Endodermal cell (in vitro differentiated cells): ENCODE data around the gene PRADC1. TPM values are rescaled to one million over a fixed set of nuclear protein-coding genes. Genes with fewer than 3 reads are reported as not detected.

ENCODE experiments used
- DNase-seq: peaks from one replicate; pipeline ENCODE4 v3.0.0-alpha.2; 2017
- H3K27ac ChIP-seq: 2 replicates; pipeline ENCODE4 v1.5.1; 2013; ENCODE audit warnings: mild to moderate bottlenecking, low read depth, low read length, moderate library complexity
- H3K27me3 ChIP-seq: 2 replicates; pipeline ENCODE4 v1.6.1; 2013; ENCODE audit warnings: mild to moderate bottlenecking, low read length, moderate library complexity; ENCODE audit not compliant: insufficient read depth, control insufficient read depth, poor library complexity, severe bottlenecking
- H3K36me3 ChIP-seq: 2 replicates; pipeline ENCODE4 v1.7.0; 2013; ENCODE audit warnings: mild to moderate bottlenecking, low read length, moderate library complexity; ENCODE audit not compliant: control insufficient read depth, insufficient read depth
- H3K4me1 ChIP-seq: one replicate; pipeline ENCODE4 v1.7.0; 2013; ENCODE audit warnings: low read length; ENCODE audit not compliant: control insufficient read depth, insufficient read depth
- H3K4me3 ChIP-seq: 2 replicates; pipeline ENCODE4 v1.5.1; 2013; ENCODE audit warnings: mild to moderate bottlenecking, low read length, moderate library complexity
- H3K9ac ChIP-seq: 2 replicates; pipeline ENCODE4 v1.6.1; 2013; ENCODE audit warnings: mild to moderate bottlenecking, low read length, moderate library complexity; ENCODE audit not compliant: poor library complexity, severe bottlenecking; ENCODE audit errors: extremely low read depth
- H3K9me3 ChIP-seq: 2 replicates; pipeline ENCODE4 v1.6.1; 2013; ENCODE audit warnings: mild to moderate bottlenecking, low read length, moderate library complexity; ENCODE audit not compliant: control insufficient read depth
- H3K27ac Mint-ChIP-seq: 2 replicates; pipeline ENCODE4 v1.8.0; 2020; ENCODE audit warnings: mixed read lengths
- H3K27me3 Mint-ChIP-seq: 2 replicates; pipeline ENCODE4 v1.8.0; 2021; ENCODE audit warnings: mild to moderate bottlenecking, mixed read lengths; ENCODE audit not compliant: insufficient read depth
- H3K36me3 Mint-ChIP-seq: 2 replicates; pipeline ENCODE4 v1.8.0; 2020; ENCODE audit warnings: low read depth, mixed read lengths
- H3K4me1 Mint-ChIP-seq: 2 replicates; pipeline ENCODE4 v1.8.0; 2020; ENCODE audit warnings: mixed read lengths
- H3K4me3 Mint-ChIP-seq: 2 replicates; pipeline ENCODE4 v1.8.0; 2020; ENCODE audit warnings: mild to moderate bottlenecking, moderate library complexity, mixed read lengths
- H3K9me3 Mint-ChIP-seq: 2 replicates; pipeline ENCODE4 v1.8.0; 2020; ENCODE audit warnings: mild to moderate bottlenecking, mixed read lengths
- WGBS, 2 experiments: methylation state at CpG; one replicate each; pipeline versions ENCODE4 v1.1.5 to v1.1.7; 2013; ENCODE audit warnings: missing lambda C conversion rate in 2 of 2, mixed read lengths in 1 of 2; ENCODE audit not compliant: insufficient coverage in 1 of 2, insufficient read length in 1 of 2; 5-methylcytosine and 5-hydroxymethylcytosine counted together
- total RNA-seq, 2 donors: library from RNA; stranded (reverse); fragmentation: NEBNext Ultra II Directional in 1 of 2; extraction: Animal tissue kit (Norgen Biotek cat#: 25700) in 1 of 2; gene quantifications; 2 replicates in 1 of 2; 3 replicates in 1 of 2; pipeline ENCODE4 v1.2.1, GENCODE V29; 2021
- TF ChIP-seq, protein P1 (sequence below): fragments of 200-600 bp; sonication (generic); conservative IDR thresholded peaks from 2 replicates; pipeline ENCODE4 v1.5.0; 2021; ENCODE audit warnings: antibody characterized with exemption, mild to moderate bottlenecking

The PRADC1 gene
- total RNA-seq, 2 donors from 2014 or later = 8.8 to 10.2 TPM

DNA sequence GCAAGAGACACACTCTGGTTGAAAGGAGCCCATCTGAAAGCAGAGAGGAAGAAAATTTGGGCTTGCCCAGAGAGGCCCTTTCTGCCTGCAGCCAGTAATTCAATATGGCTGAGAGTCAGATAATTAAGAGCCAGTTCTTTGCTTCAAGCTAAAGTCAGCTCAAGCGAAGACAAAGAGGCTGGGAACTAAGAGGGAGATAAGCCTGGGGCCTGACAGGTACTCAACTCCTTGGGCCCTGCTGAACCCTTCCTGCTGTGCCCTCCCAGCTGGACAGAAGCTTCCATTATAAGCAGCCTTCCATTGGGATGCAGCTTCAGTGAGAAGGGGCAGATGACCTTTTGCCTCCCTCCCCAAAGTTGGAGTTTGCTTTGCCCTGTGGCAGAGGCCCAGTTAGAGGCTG, 39.2 kb upstream of the PRADC1 start:
- Histone ChIP-seq H3K9me3 (no peaks in the 10 kb centered on the region), H3K36me3 (no peaks in the 10 kb centered on the region), H3K9ac (no peak overlapping the region), H3K27ac (no peak overlapping the region), H3K4me1 (peaks cover 3% of the 10 kb centered on the region), H3K4me3 (no peak overlapping the region), H3K27me3 (peaks cover 38% of the 10 kb centered on the region)
- peaks cover 2% of the 10 kb centered on the region for H3K36me3 Mint-ChIP-seq
- peaks cover 5% of the 10 kb centered on the region for H3K4me1 Mint-ChIP-seq
- no peak for DNase-seq
- no peak overlapping the region for H3K4me3 Mint-ChIP-seq
- TF ChIP-seq, protein P1, sequence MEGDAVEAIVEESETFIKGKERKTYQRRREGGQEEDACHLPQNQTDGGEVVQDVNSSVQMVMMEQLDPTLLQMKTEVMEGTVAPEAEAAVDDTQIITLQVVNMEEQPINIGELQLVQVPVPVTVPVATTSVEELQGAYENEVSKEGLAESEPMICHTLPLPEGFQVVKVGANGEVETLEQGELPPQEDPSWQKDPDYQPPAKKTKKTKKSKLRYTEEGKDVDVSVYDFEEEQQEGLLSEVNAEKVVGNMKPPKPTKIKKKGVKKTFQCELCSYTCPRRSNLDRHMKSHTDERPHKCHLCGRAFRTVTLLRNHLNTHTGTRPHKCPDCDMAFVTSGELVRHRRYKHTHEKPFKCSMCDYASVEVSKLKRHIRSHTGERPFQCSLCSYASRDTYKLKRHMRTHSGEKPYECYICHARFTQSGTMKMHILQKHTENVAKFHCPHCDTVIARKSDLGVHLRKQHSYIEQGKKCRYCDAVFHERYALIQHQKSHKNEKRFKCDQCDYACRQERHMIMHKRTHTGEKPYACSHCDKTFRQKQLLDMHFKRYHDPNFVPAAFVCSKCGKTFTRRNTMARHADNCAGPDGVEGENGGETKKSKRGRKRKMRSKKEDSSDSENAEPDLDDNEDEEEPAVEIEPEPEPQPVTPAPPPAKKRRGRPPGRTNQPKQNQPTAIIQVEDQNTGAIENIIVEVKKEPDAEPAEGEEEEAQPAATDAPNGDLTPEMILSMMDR = no peak
- H3K27me3 Mint-ChIP-seq = peaks cover 42% of the 10 kb centered on the region
- 66 to 67% methylated on average over 1 of the region's 1 CpG for WGBS, 2 experiments
- no peaks in the 10 kb centered on the region for H3K9me3 Mint-ChIP-seq
- no peak overlapping the region for H3K27ac Mint-ChIP-seq

DNA sequence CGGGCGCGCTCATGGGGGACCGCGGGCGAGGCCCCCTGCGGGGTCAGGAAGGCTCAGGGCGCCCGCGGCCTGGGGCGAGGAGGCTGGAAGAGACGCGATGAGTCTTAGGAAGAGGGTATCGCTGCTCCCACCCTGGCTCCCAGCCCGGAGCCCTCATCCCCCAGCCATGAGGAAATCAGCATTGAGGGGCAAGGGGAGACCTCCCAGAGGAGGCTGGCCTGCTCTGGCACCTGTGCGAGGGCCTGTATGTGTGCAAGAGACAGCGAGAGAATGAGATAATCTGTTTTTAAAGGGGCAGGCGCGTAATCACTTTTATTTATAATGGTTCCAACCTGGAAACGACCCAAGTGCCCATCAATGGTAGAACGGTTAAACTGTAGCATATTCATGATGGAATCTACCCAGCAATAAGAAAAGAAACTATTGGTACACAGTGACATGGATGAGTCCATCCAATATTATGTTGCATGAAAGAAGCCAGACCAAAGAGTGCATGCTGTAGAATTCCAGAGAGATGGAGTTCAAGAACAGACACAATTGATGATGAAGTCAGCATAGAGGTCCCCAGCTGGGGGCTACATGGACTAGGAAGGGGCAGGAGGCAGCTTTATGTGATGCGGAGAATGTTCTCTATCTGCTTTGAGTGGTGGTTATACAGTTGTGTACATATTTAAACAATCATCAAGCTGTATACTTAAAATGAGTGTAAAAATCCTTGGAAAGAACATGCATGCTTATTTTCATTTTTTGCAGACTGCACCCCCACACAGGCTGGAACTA, 36.8 kb upstream of the PRADC1 start:
- H3K4me1 ChIP-seq = peaks cover 3% of the 10 kb centered on the region
- H3K36me3 Mint-ChIP-seq = peaks cover 4% of the 10 kb centered on the region
- peaks cover 50% of the 10 kb centered on the region for H3K27me3 Mint-ChIP-seq
- TF ChIP-seq, protein P1 = no peak
- DNase-seq = peak; percentile 27
- peaks cover 45% of the 10 kb centered on the region for H3K27me3 ChIP-seq
- no peaks in the 10 kb centered on the region for H3K9me3 Mint-ChIP-seq
- no peaks in the 10 kb centered on the region for H3K9me3 ChIP-seq
- no peak overlapping the region for H3K27ac Mint-ChIP-seq
- peaks cover 5% of the 10 kb centered on the region for H3K4me1 Mint-ChIP-seq
- H3K36me3 ChIP-seq = no peaks in the 10 kb centered on the region
- H3K27ac ChIP-seq = no peak overlapping the region
- peak overlapping the region; percentile 50 for H3K4me3 Mint-ChIP-seq
- H3K4me3 ChIP-seq = peak overlapping the region; percentile 65
- no peak overlapping the region for H3K9ac ChIP-seq
- WGBS, 2 experiments = 31 to 65% methylated on average over 7 to 22 of the region's 22 CpGs

DNA sequence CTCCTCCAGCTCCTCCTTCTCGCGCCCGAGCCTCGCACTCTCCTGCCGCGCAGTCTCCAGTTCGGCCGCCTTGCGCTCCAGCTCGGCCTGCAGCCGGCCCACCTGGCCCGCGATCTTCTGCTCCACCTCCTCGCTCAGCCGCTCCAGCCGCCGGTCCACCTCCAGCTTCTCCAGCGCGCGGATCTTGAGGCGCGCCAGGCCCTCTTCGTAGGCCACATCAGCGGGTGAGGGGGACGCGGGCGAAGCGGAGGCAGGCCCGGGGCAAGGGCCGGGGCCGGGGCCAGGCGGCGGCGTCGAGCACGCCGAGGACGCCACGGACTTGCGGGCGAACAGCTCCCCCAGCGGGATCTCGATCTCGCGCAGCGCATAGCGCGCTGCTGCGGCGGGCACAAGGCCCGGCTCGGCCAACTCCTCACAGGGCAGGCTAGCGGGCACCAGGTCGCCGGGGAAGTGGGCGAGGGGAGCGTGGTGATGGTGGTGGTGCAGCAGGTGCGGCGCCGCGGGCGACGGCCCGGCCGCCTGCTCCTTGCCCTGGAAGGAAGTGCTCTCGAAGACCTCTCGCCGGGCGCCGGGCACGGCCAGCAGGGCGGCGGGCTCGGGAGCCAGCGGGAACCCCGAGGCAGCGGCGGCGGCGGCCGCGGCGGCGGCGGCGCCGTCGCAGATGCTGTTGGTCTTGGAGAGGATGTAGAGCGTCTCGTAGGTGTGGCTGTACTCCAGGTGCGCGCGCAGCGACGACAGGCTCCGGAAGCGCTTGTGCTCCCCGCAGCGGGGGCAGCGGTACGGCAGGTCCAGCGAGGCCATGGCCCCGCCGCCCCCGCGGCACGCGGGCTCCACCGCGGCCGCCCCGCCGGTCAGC, 36.0 kb upstream of the PRADC1 start:
- H3K27me3 ChIP-seq = peaks cover 45% of the 10 kb centered on the region
- Mint-ChIP-seq H3K27me3 (peaks cover 50% of the 10 kb centered on the region), H3K27ac (no peak overlapping the region), H3K9me3 (no peaks in the 10 kb centered on the region), H3K4me3 (peak overlapping the region; percentile 50), H3K36me3 (peaks cover 4% of the 10 kb centered on the region), H3K4me1 (peaks cover 5% of the 10 kb centered on the region)
- no peak overlapping the region for H3K27ac ChIP-seq
- H3K4me1 ChIP-seq = peaks cover 3% of the 10 kb centered on the region
- no peak overlapping the region for H3K9ac ChIP-seq
- TF ChIP-seq, protein P1 = peak; percentile 57
- 4% methylated on average over 22 to 113 of the region's 113 CpGs for WGBS, 2 experiments
- H3K9me3 ChIP-seq = no peaks in the 10 kb centered on the region
- peak; percentile 91 for DNase-seq
- H3K36me3 ChIP-seq = no peaks in the 10 kb centered on the region
- peak overlapping the region; percentile 72 for H3K4me3 ChIP-seq
